ENCODE data around the gene CPA2. TPM values are rescaled to one million over a fixed set of nuclear protein-coding genes. Genes with fewer than 3 reads are reported as not detected.

CPA2 gene
- total RNA-seq, 1 donor = not detected

GRCh38 chr7:130303127-130303526, 36.5 kb downstream of the CPA2 start:
- H3K9me3 ChIP-seq (ENCODE audit: low read depth, low read length) = no peaks in the 10 kb centered on the region
- no peak overlapping the region for H3K4me2 ChIP-seq (ENCODE audit: insufficient read depth, low read length)
- no peaks in the 10 kb centered on the region for H3K27me3 ChIP-seq (ENCODE audit: insufficient read depth, low read length)
- DNase-seq (ENCODE audit: insufficient read length, low spot score, missing footprints) = no peak
- H3K4me1 ChIP-seq (ENCODE audit: insufficient read depth, low read length) = no peaks in the 10 kb centered on the region
- H3K36me3 ChIP-seq (ENCODE audit: insufficient read depth, low read length) = peaks cover 15% of the 10 kb centered on the region
- no peak for TF ChIP-seq CTCF (IDR thresholded peaks at IDR 0.05; ENCODE audit: extremely low read depth, low read depth, low read length)
- no peaks in the 10 kb centered on the region for H3K79me2 ChIP-seq (ENCODE audit: insufficient read depth, low read length)
- H2AFZ ChIP-seq (ENCODE audit: low read length) = no peak overlapping the region
- no peak overlapping the region for H3K4me3 ChIP-seq (ENCODE audit: insufficient read depth, low read length)
- no peak overlapping the region for H3K27ac ChIP-seq (ENCODE audit: low read depth, low read length)
- H4K20me1 ChIP-seq (ENCODE audit: insufficient read depth, low read length) = no peaks in the 10 kb centered on the region

GRCh38 chr7:130303551-130303950, 36.9 kb downstream of the CPA2 start:
- Histone ChIP-seq H2AFZ (ENCODE audit: low read length) (no peak overlapping the region), H3K4me3 (ENCODE audit: insufficient read depth, low read length) (no peak overlapping the region), H3K4me2 (ENCODE audit: insufficient read depth, low read length) (no peak overlapping the region), H3K27me3 (ENCODE audit: insufficient read depth, low read length) (no peaks in the 10 kb centered on the region), H3K36me3 (ENCODE audit: insufficient read depth, low read length) (peaks cover 15% of the 10 kb centered on the region), H3K9me3 (ENCODE audit: low read depth, low read length) (no peaks in the 10 kb centered on the region), H4K20me1 (ENCODE audit: insufficient read depth, low read length) (no peaks in the 10 kb centered on the region), H3K4me1 (ENCODE audit: insufficient read depth, low read length) (no peaks in the 10 kb centered on the region), H3K27ac (ENCODE audit: low read depth, low read length) (no peak overlapping the region), H3K79me2 (ENCODE audit: insufficient read depth, low read length) (no peaks in the 10 kb centered on the region)
- no peak for DNase-seq (ENCODE audit: insufficient read length, low spot score, missing footprints)
- no peak for TF ChIP-seq CTCF (IDR thresholded peaks at IDR 0.05; ENCODE audit: extremely low read depth, low read depth, low read length)

GRCh38 chr7:130303982-130304381, 37.3 kb downstream of the CPA2 start:
- Histone ChIP-seq H3K27ac (ENCODE audit: low read depth, low read length) (no peak overlapping the region), H3K79me2 (ENCODE audit: insufficient read depth, low read length) (no peaks in the 10 kb centered on the region), H3K9me3 (ENCODE audit: low read depth, low read length) (no peaks in the 10 kb centered on the region), H3K4me2 (ENCODE audit: insufficient read depth, low read length) (no peak overlapping the region), H3K27me3 (ENCODE audit: insufficient read depth, low read length) (no peaks in the 10 kb centered on the region), H3K36me3 (ENCODE audit: insufficient read depth, low read length) (peaks cover 15% of the 10 kb centered on the region), H4K20me1 (ENCODE audit: insufficient read depth, low read length) (no peaks in the 10 kb centered on the region), H3K4me3 (ENCODE audit: insufficient read depth, low read length) (no peak overlapping the region), H2AFZ (ENCODE audit: low read length) (no peak overlapping the region), H3K4me1 (ENCODE audit: insufficient read depth, low read length) (no peaks in the 10 kb centered on the region)
- no peak for DNase-seq (ENCODE audit: insufficient read length, low spot score, missing footprints)
- no peak for TF ChIP-seq CTCF (IDR thresholded peaks at IDR 0.05; ENCODE audit: extremely low read depth, low read depth, low read length)

GRCh38 chr7:130304878-130305277, 38.2 kb downstream of the CPA2 start:
- Histone ChIP-seq H3K4me3 (ENCODE audit: insufficient read depth, low read length) (no peak overlapping the region), H3K79me2 (ENCODE audit: insufficient read depth, low read length) (no peaks in the 10 kb centered on the region), H3K4me1 (ENCODE audit: insufficient read depth, low read length) (no peaks in the 10 kb centered on the region), H2AFZ (ENCODE audit: low read length) (no peak overlapping the region), H3K27ac (ENCODE audit: low read depth, low read length) (no peak overlapping the region), H3K36me3 (ENCODE audit: insufficient read depth, low read length) (peaks cover 13% of the 10 kb centered on the region), H3K27me3 (ENCODE audit: insufficient read depth, low read length) (no peaks in the 10 kb centered on the region), H3K4me2 (ENCODE audit: insufficient read depth, low read length) (no peak overlapping the region), H3K9me3 (ENCODE audit: low read depth, low read length) (no peaks in the 10 kb centered on the region), H4K20me1 (ENCODE audit: insufficient read depth, low read length) (no peaks in the 10 kb centered on the region)
- no peak for TF ChIP-seq CTCF (IDR thresholded peaks at IDR 0.05; ENCODE audit: extremely low read depth, low read depth, low read length)
- no peak for DNase-seq (ENCODE audit: insufficient read length, low spot score, missing footprints)
